HG03103 (cell line): ENCODE data around the gene RNFT2.

ENCODE experiments used
- ATAC-seq: cut with Tn5 transposase; IDR thresholded peaks from one replicate; pipeline ENCODE4 v1.9.1; 2021; ENCODE audit warnings: low read depth; ENCODE audit not compliant: unreplicated experiment

The RNFT2 gene

DNA sequence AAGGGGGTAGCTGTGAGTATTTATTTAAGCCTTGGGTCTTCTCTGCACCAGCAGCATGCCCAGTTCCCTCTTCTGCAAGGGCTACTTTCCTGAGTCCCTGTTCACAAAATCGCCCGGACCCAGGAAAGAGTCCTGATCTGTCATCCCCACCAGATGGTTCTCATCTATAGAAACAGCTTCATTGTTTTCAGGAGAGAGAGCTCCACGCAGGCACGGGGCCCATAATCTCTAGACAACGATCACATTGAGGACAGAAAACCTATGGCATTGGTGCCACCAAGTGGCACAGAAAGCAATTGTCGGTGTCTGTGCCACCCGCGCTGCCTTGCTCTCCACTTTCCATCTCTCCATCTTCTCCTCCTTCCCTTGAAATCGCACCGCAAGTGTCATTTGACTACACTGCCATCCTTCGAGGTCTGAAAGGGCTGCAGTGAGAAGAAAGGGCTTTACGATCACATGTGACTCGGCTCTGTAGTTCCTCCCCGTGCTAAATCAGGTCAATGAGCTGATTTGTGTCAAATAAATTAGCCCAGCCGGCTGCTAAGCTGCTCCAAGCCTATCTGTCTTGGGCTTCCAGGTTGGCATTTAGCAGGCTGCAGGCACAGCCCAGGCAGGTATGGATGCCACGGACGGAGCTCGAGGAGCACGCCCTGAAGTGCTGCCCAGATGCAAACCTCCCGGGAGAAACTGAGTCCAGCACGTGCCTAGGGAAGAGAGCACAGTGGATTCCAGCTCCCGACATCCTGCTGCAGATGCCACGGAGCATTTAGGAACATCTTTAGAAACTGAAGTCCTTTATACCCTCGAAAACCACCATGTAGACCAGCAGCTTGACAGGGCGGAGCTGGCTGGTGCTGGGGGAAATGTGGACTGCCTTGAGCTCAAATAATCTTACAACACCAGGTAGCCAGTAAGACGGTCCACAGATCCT lies 29.0 kb upstream of the RNFT2 start:
- no peak for ATAC-seq

DNA sequence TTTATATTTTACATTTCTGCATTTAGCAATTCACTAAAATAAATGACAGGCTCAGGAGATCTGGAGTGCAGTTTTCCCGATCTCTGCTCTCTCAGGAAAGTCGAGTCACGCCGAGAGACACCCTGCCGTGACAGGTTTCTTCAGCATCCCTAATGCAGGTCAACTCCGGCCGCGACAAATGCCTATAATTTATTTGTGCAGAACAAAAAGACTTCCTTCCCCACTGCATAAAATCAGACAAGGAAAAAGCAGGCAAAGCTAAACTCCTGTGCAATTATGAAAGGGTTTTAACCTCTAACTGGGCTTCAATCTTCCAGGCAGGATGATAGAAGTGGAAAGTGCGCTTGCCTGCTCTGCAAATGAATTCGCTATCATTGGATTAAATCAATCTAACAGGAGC lies 28.3 kb upstream of the RNFT2 start:
- no peak for ATAC-seq

- ATAC-seq, result no peak
These were observed 27.6 kb upstream of the RNFT2 start for GRCh38 chr12:116710370-116711150.

DNA sequence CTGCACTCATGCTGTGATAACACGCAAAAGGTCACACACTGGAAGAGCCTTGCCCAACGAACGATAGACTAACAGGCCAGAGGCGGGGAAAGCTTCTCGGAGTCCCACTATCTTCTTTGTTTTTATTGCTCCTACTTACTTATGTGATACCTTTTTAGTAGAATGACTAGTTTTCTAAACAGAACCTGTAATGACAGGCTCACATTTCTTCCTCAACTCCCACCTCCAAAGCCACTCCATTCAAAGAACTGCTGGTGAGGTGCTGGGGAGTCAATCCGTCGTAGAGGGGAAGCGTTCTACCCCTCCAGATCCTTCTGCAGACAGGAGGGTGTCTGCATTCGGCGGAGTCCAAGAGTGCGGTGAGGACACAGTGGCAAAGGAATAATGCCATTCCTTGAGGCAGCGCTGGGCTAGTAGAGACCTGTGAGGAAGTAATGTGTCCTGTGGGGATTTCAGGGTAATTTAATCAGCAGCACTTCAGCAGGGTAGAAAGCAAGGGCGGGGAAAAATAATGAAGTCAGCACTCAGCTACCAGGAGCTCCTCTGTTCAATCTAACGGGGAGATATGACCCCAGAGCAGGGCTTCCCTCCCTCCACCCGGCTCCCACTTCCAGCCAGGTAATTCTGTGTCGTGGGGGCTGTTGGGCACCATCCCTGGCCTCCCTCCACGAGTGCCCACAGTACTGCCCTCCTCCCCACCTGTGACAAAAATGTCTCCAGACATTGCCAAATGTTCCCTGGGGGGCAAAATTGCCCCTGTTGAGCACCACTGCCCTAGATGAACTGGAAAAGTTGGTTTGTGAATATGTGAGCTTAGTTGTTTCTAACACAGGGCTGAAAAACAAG lies 25.4 kb upstream of the RNFT2 start:
- ATAC-seq, result no peak

- ATAC-seq, result no peak
These were observed 24.6 kb upstream of the RNFT2 start for GRCh38 chr12:116713527-116713926.

DNA sequence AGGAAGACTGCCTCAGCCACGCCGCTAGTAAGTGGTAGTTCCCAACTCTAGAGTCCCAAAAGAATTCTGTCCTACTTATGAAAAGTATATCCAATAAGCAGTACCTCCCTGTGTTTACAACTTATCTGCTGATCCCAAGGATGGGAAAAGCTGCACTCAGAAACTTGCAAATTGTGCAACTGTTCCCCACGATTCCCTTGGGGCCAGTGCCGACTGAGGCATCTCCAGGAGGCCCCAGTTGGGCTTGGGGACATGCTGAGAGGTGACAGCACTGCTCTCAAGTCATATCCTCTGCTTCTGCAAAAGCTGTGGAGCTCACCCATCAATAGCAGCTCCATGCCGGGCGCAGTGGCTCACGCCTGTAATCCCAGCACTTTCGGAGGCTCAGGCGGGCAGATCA lies 23.9 kb upstream of the RNFT2 start:
- ATAC-seq, result no peak

- no peak for ATAC-seq
These were observed 20.4 kb upstream of the RNFT2 start for GRCh38 chr12:116717466-116718437.

- ATAC-seq, result no peak
These were observed 19.3 kb upstream of the RNFT2 start for GRCh38 chr12:116718655-116719454.

DNA sequence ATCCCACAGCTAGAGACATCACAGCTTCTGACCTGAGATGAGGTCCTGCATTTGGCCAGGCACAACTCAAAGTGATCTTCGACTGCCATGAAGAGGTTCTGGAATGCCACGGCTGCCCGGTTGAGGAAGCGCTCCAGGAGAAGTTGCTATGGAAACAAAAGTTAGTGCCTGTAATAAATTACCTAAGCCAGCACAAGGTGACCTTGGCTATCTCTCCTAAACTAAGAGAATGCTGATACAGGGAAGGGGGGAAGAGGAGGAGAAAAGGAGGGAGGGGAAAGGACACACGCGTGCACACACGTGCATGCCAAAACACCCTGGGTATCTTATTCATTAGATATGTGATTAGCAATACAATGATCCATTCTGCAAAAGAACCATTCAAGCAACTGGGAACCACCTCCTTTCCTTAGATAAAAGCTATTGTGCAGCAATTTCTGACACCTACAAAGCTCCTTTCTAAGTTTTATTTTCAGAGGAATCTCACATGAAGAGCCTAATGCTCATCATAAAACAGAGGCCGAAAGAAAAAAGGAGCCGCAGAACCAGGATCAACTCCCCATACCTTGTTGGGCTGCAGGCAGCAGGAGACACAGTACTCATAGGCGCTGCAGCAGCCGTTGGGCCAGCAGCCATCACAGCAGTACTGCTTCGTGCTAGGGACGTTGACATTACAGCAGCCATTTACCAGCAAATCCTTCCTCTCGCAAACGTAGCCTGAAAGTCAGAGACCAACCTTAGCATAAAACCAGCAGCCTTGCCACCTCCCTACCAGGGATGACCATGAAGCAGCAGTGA lies 18.2 kb upstream of the RNFT2 start:
- ATAC-seq, result no peak

DNA sequence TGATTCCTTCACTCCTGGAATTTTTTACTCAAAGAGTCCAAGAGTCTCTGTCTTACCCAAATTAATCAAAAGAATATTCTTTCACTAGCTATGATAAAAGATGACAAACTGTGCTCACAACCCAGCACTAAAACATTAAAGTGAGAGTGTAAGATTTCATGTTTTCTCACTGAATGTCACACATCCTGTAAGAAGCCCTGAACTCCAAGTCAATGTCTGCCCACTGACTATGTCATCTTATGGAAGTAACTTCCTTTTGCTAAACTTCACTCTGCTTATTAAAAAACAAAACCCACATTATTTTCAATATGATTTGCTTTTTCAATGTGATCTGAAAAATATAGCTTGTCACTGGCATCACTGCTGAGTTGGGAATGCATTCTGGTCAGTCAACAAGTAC lies 15.9 kb upstream of the RNFT2 start:
- no peak for ATAC-seq

DNA sequence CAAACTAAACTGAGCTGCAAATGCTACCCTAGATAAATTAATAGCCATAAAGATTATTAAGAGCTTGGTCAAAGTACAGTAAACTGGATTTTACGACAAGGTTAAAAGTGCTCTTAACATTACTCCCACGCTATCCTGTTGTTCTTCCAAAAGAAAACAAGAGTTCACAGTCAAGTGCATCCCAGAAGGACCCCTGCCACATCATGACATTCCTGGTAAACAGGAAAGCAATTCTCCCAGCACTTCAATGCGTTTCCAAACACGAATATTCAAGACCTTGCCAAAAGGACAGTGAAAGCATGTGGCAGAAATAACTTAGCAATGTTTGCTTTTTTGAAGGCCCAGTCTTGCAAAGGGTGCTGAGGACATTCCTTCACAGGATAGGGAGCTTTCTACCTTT lies 11.4 kb upstream of the RNFT2 start:
- ATAC-seq, result no peak

- no peak for ATAC-seq
These were observed 10.9 kb upstream of the RNFT2 start for GRCh38 chr12:116727261-116727660.

GRCh38 chr12:116727891-116728290 lies 10.2 kb upstream of the RNFT2 start:
- ATAC-seq, result no peak

- no peak for ATAC-seq
These were observed 6.3 kb upstream of the RNFT2 start for GRCh38 chr12:116731801-116732200.

DNA sequence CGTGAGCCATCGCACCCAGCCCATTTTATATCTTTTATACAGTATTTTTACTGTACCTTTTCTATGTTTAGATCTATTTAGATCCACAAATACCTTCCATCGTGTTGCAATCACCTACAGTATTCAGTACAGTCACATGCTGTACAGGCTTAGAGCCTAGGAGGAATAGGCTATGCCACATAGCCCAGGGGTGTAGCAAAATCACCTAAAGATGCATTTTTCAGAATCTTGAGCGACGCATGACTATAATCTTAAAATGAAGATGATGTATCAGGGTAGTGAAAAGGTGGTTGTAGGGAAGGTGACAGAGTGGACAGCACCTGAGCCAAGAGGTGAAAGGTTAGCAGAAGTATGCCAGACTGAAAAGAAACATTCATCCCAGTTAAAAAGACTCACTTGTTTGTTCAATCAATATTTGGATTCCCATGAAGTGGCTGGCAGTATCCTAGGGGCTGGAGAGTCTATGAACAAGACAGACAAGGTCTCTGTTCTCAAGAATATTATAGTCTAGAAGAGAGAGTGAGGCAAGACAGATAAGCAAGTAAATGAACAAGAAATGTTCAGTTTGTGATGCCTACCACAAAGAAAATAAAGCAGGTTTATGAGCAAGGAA lies 3.9 kb upstream of the RNFT2 start:
- ATAC-seq, result no peak

- no peak for ATAC-seq
These were observed 3.0 kb upstream of the RNFT2 start for GRCh38 chr12:116735084-116735483.

DNA sequence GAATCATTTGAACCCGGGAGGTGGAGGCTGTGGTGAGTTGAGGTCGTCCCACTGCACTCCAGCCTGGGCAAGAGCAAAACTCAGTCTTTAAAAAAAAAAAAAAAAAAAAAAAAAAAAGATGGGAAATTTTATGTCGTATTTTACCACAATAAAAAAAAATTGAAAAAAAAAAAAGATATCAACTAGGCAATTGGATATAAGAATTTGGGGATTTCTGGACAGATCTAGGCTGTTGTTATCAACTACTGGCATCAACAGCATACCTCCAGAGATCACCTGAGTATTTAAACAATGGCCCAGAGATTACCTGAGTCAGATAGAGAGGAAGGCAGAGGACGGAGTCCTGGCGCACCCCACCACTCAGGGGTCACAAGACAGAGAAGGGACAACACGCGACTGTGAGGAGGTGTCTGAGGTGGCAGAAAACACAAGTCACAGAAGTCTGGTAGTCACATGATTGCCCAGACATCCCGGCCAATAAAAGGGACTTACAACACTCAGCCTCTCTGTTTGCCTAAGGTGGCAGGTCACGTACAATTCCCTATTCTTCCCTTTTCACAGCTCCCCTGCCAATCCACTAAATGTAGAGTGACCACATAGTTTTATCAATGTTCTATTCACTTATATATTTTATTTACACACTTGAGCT lies 2.0 kb upstream of the RNFT2 start:
- ATAC-seq, result no peak
